Nephron progenitor cell (in vitro differentiated cells): ENCODE measurements around the gene SOX4.

Experiments
- DNase-seq: peaks from one replicate; pipeline ENCODE4 v3.0.0; 2021
- H3K27ac Mint-ChIP-seq: 2 replicates; pipeline ENCODE4 v1.8.0; 2021; ENCODE audit warnings: mild to moderate bottlenecking, moderate library complexity, mixed read lengths
- H3K27me3 Mint-ChIP-seq: 2 replicates; pipeline ENCODE4 v1.8.0; 2021; ENCODE audit warnings: mild to moderate bottlenecking, low read depth, mixed read lengths; ENCODE audit not compliant: poor library complexity
- H3K36me3 Mint-ChIP-seq: 2 replicates; pipeline ENCODE4 v1.8.0; 2021; ENCODE audit warnings: low read depth, mixed read lengths
- H3K4me1 Mint-ChIP-seq: 2 replicates; pipeline ENCODE4 v1.8.0; 2021; ENCODE audit warnings: mixed read lengths
- H3K4me3 Mint-ChIP-seq: 2 replicates; pipeline ENCODE4 v1.8.0; 2021; ENCODE audit warnings: mild to moderate bottlenecking, moderate library complexity, mixed read lengths
- H3K9me3 Mint-ChIP-seq: 2 replicates; pipeline ENCODE4 v1.8.0; 2021; ENCODE audit warnings: mild to moderate bottlenecking, moderate library complexity, mixed read lengths
- TF ChIP-seq, protein P1 (sequence below): fragments of 200-600 bp; sonication (generic); IDR thresholded peaks from 2 replicates; pipeline ENCODE4 v1.5.0; 2021; ENCODE audit warnings: antibody characterized with exemption

Gene SOX4

GRCh38 chr6:21590346-21590745 is 3.2 kb upstream of the SOX4 start:
- peaks cover 4% of the 10 kb centered on the region for H3K36me3 Mint-ChIP-seq

GRCh38 chr6:21591446-21591845 is 2.1 kb upstream of the SOX4 start:
- no peak overlapping the region for H3K4me3 Mint-ChIP-seq
- TF ChIP-seq, protein P1, sequence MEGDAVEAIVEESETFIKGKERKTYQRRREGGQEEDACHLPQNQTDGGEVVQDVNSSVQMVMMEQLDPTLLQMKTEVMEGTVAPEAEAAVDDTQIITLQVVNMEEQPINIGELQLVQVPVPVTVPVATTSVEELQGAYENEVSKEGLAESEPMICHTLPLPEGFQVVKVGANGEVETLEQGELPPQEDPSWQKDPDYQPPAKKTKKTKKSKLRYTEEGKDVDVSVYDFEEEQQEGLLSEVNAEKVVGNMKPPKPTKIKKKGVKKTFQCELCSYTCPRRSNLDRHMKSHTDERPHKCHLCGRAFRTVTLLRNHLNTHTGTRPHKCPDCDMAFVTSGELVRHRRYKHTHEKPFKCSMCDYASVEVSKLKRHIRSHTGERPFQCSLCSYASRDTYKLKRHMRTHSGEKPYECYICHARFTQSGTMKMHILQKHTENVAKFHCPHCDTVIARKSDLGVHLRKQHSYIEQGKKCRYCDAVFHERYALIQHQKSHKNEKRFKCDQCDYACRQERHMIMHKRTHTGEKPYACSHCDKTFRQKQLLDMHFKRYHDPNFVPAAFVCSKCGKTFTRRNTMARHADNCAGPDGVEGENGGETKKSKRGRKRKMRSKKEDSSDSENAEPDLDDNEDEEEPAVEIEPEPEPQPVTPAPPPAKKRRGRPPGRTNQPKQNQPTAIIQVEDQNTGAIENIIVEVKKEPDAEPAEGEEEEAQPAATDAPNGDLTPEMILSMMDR, result no peak
- H3K27me3 Mint-ChIP-seq, result peaks cover 6% of the 10 kb centered on the region
- DNase-seq, result no peak
- H3K9me3 Mint-ChIP-seq, result no peaks in the 10 kb centered on the region
- H3K36me3 Mint-ChIP-seq, result peaks cover 11% of the 10 kb centered on the region
- peaks cover 25% of the 10 kb centered on the region for H3K4me1 Mint-ChIP-seq
- no peak overlapping the region for H3K27ac Mint-ChIP-seq

More at GRCh38 chr6:21590346-21590745, 3.2 kb upstream of the SOX4 start:
- Mint-ChIP-seq H3K4me1 (peaks cover 28% of the 10 kb centered on the region), H3K27me3 (peaks cover 5% of the 10 kb centered on the region), H3K9me3 (peaks cover 5% of the 10 kb centered on the region), H3K27ac (no peak overlapping the region), H3K4me3 (peak overlapping the region; percentile 98)
- no peak for DNase-seq
- TF ChIP-seq, protein P1, result no peak

GRCh38 chr6:21592953-21593352 is 598 bp upstream of the SOX4 start:
- H3K27ac Mint-ChIP-seq, result no peak overlapping the region
- TF ChIP-seq, protein P1, result no peak
- no peak for DNase-seq
- H3K27me3 Mint-ChIP-seq, result peaks cover 8% of the 10 kb centered on the region
- peaks cover 17% of the 10 kb centered on the region for H3K4me1 Mint-ChIP-seq
- H3K36me3 Mint-ChIP-seq, result peaks cover 26% of the 10 kb centered on the region
- no peak overlapping the region for H3K4me3 Mint-ChIP-seq
- H3K9me3 Mint-ChIP-seq, result no peaks in the 10 kb centered on the region

GRCh38 chr6:21593927-21594415 is 420 bp downstream of the SOX4 start:
- H3K27ac Mint-ChIP-seq, result no peak overlapping the region
- TF ChIP-seq, protein P1, result no peak
- H3K9me3 Mint-ChIP-seq, result no peaks in the 10 kb centered on the region
- peak; percentile 33 for DNase-seq
- no peak overlapping the region for H3K4me3 Mint-ChIP-seq
- H3K36me3 Mint-ChIP-seq, result peaks cover 36% of the 10 kb centered on the region
- peaks cover 8% of the 10 kb centered on the region for H3K27me3 Mint-ChIP-seq
- H3K4me1 Mint-ChIP-seq, result peaks cover 26% of the 10 kb centered on the region

DNA sequence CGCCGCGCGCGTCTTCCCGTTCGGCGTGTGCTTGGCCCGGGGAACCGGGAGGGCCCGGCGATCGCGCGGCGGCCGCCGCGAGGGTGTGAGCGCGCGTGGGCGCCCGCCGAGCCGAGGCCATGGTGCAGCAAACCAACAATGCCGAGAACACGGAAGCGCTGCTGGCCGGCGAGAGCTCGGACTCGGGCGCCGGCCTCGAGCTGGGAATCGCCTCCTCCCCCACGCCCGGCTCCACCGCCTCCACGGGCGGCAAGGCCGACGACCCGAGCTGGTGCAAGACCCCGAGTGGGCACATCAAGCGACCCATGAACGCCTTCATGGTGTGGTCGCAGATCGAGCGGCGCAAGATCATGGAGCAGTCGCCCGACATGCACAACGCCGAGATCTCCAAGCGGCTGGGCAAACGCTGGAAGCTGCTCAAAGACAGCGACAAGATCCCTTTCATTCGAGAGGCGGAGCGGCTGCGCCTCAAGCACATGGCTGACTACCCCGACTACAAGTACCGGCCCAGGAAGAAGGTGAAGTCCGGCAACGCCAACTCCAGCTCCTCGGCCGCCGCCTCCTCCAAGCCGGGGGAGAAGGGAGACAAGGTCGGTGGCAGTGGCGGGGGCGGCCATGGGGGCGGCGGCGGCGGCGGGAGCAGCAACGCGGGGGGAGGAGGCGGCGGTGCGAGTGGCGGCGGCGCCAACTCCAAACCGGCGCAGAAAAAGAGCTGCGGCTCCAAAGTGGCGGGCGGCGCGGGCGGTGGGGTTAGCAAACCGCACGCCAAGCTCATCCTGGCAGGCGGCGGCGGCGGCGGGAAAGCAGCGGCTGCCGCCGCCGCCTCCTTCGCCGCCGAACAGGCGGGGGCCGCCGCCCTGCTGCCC is 1.1 kb downstream of the SOX4 start:
- TF ChIP-seq, protein P1, result no peak
- peak overlapping the region; percentile 54 for H3K4me3 Mint-ChIP-seq
- H3K27me3 Mint-ChIP-seq, result peaks cover 8% of the 10 kb centered on the region
- peaks cover 43% of the 10 kb centered on the region for H3K36me3 Mint-ChIP-seq
- peaks cover 30% of the 10 kb centered on the region for H3K4me1 Mint-ChIP-seq
- H3K9me3 Mint-ChIP-seq, result no peaks in the 10 kb centered on the region
- DNase-seq, result peak; percentile 42
- peak overlapping the region; percentile 99 for H3K27ac Mint-ChIP-seq
